RPMI7951 (cell line): ENCODE measurements around the gene RAD51D. TPM values are rescaled to one million over a fixed set of nuclear protein-coding genes. Genes with fewer than 3 reads are reported as not detected.

Experiments used
- total RNA-seq: library from RNA; depleted of rRNA; stranded (reverse); fragments of >200 nt; shearing (Covaris generic); gene quantifications from 2 replicates; pipeline ENCODE4 v1.2.3, GENCODE V29; 2014; rRNA removed

RAD51D gene
- total RNA-seq, 1 experiment from 2014 or later, result 4.2 TPM

Other genes starting within 250 kb of the RAD51D start
- 0.72 and 0.78 TPM in 2 replicates for gene CCT6B, start 158.4 kb downstream of the RAD51D start, total RNA-seq
- gene ZNF830, start 158.3 kb downstream of the RAD51D start, total RNA-seq, result 10.6 and 11.8 TPM in 2 replicates
- 20.9 and 27.9 TPM in 2 replicates for gene LIG3, start 139.3 kb downstream of the RAD51D start, total RNA-seq
- 12.6 and 21.5 TPM in 2 replicates for gene RFFL, start 56.2 kb downstream of the RAD51D start, total RNA-seq
- not detected in 2 replicates for gene FNDC8, start 1.8 kb upstream of the RAD51D start, total RNA-seq
- gene NLE1, start 22.4 kb upstream of the RAD51D start, total RNA-seq, result 13.1 and 13.5 TPM in 2 replicates
- not detected in 2 replicates for gene UNC45B, start 28.0 kb upstream of the RAD51D start, total RNA-seq
- gene SLC35G3, start 74.5 kb upstream of the RAD51D start, total RNA-seq, result not detected in 2 replicates
- gene SLFN5, start 123.2 kb upstream of the RAD51D start, total RNA-seq, result 9.7 and 12.0 TPM in 2 replicates